HUES48 (cell line): ENCODE data around the gene HOXA6.

Source experiments
- H3K27ac ChIP-seq: one replicate; pipeline ENCODE4 v1.7.0; 2013; ENCODE audit warnings: low read depth, low read length, inconsistent platforms
- H3K27me3 ChIP-seq: 2 replicates; pipeline ENCODE4 v1.6.1; 2013; ENCODE audit warnings: mild to moderate bottlenecking, low read length; ENCODE audit not compliant: control insufficient read depth, insufficient read depth
- H3K36me3 ChIP-seq: 2 replicates; pipeline ENCODE4 v1.6.1; 2013; ENCODE audit warnings: low read length; ENCODE audit not compliant: control insufficient read depth, insufficient read depth
- H3K4me1 ChIP-seq: 2 replicates; pipeline ENCODE4 v1.6.1; 2013; ENCODE audit warnings: mild to moderate bottlenecking, low read length; ENCODE audit not compliant: control insufficient read depth, insufficient read depth
- H3K4me3 ChIP-seq: 2 replicates; pipeline ENCODE4 v1.5.1; 2013; ENCODE audit warnings: mild to moderate bottlenecking, low read depth, low read length
- H3K9ac ChIP-seq: 2 replicates; pipeline ENCODE4 v1.6.1; 2013; ENCODE audit warnings: mild to moderate bottlenecking, low read depth, low read length, moderate library complexity
- H3K9me3 ChIP-seq: 2 replicates; pipeline ENCODE4 v1.6.1; 2013; ENCODE audit warnings: low read length; ENCODE audit not compliant: control insufficient read depth, insufficient read depth

Gene HOXA6

DNA sequence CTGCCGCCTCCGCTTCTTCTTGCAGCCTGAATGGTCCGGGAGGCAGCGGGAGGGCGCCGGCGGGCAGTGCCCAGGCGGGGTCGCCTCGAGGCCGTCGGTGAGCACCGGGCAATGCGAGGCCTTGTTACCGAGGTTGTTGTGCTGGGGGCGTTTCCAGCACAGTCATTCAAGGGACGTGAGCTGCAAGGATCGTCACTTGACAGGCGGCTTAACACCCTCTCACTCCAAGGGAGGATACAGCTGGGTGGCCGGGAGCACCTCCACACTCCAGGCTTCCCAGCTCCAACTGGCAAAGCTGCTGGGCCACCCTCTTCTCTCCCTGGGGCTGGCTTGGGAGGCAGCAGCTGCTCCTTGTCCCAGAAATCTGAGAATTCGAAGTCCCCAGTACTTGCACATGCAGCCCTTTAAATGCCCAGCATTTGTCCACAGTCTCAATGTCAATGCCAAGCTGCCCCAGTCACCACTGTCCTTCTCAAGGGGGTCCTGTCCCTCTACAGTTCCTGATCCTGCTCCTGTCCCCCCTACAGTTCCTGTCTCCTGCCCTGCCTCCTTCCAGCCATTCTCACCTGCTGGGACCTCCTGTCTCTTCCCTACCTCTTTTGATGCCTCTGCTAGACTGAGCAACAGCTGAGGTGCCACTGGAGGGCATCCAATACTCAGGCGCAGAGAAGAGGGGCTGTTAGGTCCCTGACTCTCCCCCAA, 41.9 kb upstream of the HOXA6 start:
- H3K27ac ChIP-seq = no peak overlapping the region
- no peaks in the 10 kb centered on the region for H3K36me3 ChIP-seq
- H3K9me3 ChIP-seq = no peaks in the 10 kb centered on the region
- H3K4me1 ChIP-seq = peaks cover 39% of the 10 kb centered on the region
- peaks cover 100% of the 10 kb centered on the region for H3K27me3 ChIP-seq
- no peak overlapping the region for H3K4me3 ChIP-seq
- H3K9ac ChIP-seq = no peak overlapping the region

DNA sequence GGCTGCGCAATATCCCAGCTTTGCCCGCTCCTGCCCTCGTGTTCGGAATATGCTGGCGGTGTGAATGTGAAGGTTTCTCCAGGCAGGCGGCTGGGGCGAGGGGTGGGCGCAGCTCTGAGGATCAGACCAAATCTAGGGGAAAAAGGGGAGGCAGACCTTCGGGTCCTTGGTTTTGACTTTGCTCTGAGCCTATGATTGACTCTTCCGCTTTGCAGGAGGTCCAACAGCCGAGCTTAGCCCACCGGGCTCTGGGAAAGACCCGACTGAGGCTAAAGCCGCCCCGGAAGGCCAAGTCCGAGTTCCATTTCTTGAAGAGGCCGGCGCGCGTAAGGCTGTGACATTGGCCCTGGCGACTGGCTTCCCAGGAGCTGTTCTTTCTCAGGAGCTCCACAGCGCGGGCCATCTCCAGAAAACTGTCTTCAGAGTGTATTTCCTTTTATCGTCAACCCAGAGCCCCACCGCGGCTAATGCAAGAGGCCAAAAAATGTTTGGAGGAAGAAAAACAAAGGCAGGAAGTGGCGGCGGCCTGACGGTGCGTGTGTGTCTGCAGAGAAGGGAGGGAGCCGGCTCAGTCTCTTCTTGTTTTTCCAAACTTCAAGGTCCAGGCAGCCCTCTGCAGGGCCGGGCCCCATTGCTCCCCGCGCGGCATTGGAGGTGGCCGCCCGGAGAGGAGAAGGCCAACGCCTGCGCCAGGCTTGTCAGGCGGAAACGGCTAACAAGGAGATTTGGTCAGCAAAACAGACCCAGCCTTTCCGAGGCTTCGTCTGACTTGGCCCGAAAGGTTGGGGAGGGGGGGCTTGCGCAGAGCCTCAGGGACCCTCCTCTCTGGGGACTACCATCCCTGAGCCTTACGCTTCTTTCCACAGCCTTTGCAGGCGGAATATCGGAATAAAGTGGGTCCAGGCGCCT, 41.1 kb upstream of the HOXA6 start:
- Histone ChIP-seq H3K4me3 (no peak overlapping the region; the same call in 1 of the 2 replicates), H3K36me3 (no peaks in the 10 kb centered on the region), H3K9me3 (no peaks in the 10 kb centered on the region), H3K27ac (no peak overlapping the region), H3K4me1 (peaks cover 39% of the 10 kb centered on the region), H3K27me3 (peaks cover 100% of the 10 kb centered on the region), H3K9ac (no peak overlapping the region)

DNA sequence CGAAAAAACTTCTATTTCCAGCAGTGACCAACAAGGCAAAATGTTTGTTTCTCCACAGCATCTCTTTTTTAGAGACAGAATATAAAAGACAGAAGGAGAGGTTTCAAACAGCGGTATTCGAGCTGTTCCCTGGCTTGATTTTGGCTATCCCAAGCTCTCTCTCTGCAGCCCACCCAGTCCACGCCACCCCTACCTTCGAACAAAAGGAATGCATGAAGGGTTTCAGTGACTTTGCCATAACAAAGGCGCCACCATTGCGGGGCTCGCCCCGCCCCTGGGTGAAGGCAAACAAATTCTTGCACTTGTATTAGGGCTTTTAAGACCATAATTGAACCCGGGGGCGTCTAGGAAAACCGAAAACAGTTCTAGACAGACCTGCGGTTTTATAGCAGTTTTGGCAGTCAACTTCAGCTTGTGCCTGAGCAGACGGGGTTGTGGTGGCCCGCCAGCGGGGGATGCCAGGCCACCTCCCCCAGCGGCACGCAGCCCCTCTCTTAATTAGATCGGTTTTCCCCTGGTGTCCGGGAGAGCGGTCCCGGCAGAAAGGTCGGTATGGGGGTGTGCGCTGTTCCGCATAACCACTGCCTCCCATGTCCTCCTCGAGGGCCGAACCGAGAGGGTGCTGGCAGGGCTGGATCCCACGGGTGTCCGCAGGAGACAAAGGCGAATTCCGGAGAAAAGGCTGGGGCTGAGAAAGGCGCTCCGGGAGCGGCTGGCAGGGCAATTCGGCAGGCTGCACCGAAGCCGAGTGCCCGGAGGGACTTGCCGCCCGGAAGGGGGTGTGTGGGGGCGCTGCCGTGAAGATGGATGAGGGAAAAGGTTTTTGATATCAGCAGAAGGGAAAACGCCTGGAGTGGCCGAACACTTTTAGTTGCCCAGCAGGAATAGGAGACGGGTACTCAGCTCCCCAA, 40.2 kb upstream of the HOXA6 start:
- Histone ChIP-seq H3K9me3 (no peaks in the 10 kb centered on the region), H3K4me1 (peaks cover 42% of the 10 kb centered on the region), H3K36me3 (no peaks in the 10 kb centered on the region), H3K4me3 (no peak overlapping the region), H3K27ac (no peak overlapping the region), H3K9ac (no peak overlapping the region), H3K27me3 (peaks cover 100% of the 10 kb centered on the region)

DNA sequence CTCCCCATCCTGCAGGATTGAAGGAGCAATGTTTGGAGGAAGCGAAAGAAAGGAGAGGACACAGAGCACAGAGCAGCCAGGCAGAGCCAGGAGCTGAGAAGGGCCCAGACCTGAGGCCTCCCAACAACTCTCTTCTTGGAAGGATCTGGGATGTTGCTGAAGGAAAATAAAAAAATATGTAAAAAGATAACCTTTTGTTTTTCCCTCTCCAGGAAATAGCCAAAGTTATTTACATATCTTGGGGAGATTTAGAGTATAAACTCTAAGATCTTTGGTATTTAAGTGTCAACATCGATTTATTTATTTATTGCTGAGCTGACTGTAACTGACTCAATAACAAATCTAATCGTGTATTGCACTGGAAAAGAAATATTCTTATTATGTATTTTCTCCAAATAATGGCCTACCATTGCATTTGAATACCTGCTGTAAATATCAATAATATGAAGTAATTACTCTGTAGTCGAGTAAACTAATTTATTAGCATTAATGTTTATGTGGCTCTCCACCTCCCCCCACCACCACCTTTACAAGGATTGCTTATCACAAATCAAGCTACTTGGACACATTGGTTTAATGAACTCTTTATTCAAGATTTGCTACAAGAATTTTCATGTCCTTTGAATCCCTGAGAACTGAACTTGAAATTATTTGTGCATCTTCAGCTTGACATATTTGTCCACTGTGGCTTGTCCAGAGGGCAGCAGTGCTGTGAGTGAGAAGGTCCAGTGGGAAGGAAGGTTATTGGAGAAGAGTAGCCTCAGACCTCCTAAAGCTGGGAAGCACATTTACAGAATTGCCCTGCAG, 39.3 kb upstream of the HOXA6 start:
- H3K27ac ChIP-seq = no peak overlapping the region
- H3K4me3 ChIP-seq = no peak overlapping the region
- H3K27me3 ChIP-seq = peaks cover 100% of the 10 kb centered on the region
- H3K9me3 ChIP-seq = no peaks in the 10 kb centered on the region
- H3K4me1 ChIP-seq = peaks cover 38% of the 10 kb centered on the region
- no peaks in the 10 kb centered on the region for H3K36me3 ChIP-seq
- H3K9ac ChIP-seq = no peak overlapping the region

DNA sequence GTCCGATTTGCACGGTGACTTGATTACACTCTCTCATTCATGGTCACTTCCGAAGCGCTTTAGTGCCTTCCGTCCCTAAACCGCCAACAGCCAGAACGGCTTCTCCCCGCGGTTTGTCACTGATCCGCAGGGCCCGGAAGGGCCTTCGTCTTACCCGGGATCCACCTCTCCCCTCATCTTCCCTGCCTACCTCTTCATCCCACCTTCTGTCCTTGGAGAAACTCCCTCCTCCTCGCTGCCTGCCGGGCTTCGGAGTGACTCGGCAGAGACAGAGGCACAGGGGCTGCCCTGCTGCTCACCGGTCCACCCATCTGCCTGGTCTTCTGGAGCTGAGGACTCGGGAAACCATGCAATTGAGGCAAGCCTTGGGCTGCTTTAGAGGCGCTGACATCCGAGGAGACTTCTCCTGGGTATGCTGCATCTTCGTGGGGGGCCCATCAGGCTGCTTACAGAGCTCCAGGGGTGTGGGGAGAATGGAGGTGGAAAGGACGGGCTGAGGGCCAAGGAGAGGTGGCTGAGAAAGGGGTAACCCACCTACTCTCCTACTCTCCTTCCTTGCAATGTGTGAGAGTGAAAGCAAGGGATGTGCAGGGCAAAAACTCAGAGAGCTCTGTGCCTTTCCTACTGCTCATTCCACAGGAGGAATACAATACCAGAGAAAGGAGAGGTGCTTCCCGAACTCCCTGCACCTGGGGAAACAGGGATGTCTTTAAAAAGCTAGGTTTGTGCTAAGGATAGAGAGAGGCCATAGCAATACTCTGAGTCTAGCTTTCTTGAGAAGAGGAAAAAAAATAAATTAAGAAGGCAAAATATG, 38.5 kb upstream of the HOXA6 start:
- Histone ChIP-seq H3K9me3 (no peaks in the 10 kb centered on the region), H3K36me3 (no peaks in the 10 kb centered on the region), H3K9ac (no peak overlapping the region), H3K4me1 (peaks cover 38% of the 10 kb centered on the region), H3K4me3 (no peak overlapping the region), H3K27me3 (peaks cover 100% of the 10 kb centered on the region), H3K27ac (no peak overlapping the region)

DNA sequence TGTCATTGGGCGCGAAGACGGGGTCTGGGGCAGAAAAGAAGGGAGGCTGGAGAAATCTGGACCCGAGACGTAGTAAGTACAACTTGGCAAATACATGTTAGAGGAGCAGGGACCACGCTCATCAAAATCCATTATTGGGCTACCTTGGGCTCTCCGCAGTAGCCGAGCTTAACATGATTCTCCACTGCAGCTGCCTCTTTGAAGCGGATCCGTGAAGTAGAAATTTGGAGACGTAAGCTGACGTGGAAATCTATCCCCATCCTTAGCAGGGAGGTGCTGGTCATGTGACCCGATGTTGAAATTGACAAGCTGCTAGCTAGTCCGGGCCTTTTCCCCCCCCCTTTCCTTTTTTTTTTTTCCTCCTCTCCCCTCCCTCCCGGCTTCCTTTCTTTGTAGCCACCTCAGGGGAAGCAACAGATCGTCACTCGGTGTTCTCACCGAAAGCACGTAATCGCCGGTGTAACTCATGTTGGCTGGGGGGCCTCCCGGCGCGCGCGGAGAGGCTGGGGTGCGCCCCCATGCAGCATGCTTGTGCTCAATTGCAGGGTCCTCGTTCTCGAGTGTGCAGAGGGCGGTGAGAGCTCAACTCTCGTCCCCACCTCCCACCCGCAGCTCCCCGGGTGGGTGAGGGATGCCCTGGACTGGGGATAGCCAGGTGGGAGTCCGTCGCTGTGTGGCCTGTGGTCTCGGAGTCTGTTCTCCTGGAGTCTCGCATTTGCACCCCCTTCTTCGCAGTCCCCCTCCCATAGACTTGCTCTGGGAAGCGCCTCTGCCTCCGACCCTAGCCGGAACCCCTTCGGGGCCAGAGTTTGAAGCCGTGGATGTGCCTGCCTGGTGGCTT, 37.7 kb upstream of the HOXA6 start, which contains the start of gene HOXA11:
HOXA11 (minus strand) TSS at position 220 of the 841 bp plus-strand sequence; CDS start at position 132, 88 bp downstream.
- Histone ChIP-seq H3K27ac (no peak within 1 kb of the TSS), H3K36me3 (no peaks in the 10 kb centered on the region)

DNA sequence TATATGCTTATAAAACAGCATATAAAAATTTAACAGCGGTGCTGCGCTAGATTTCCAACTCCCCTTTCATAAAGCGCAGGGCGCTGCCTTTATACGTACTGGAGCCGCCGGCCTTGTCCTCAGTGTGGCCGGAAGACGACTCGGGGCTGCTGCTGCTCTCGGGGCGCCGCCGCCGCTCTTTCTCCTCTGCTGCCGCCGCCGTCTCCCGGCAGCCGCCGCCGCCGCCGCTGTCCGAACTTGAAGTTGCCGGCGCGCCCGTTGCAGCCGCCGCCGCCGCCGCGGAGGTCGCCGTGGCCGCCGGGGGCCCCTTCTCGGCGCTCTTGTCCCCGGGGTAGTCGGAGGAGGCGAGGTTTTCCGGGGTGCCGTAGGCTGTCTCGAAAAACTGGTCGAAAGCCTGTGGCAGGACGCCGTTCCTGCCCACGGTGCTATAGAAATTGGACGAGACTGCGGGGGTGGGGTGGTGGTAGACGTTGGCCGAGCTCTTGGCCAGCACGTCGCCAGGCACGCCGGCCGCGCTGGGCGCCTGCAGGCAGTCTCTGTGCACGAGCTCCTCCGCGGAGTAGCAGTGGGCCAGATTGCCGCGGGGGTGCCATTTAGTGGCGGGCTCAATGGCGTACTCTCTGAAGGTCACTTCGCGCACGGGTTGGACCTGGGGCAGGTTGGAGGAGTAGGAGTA, 36.9 kb upstream of the HOXA6 start:
- Histone ChIP-seq H3K4me3 (no peak overlapping the region), H3K27ac (no peak overlapping the region), H3K9ac (no peak overlapping the region), H3K36me3 (no peaks in the 10 kb centered on the region), H3K4me1 (peaks cover 38% of the 10 kb centered on the region), H3K9me3 (no peaks in the 10 kb centered on the region), H3K27me3 (peaks cover 100% of the 10 kb centered on the region)

More for the DNA sequence above, 37.7 kb upstream of the HOXA6 start, which contains the start of gene HOXA11:
- H3K4me3 ChIP-seq = no peak within 1 kb of the TSS
- H3K9me3 ChIP-seq = no peaks in the 10 kb centered on the region
- H3K9ac ChIP-seq = no peak within 1 kb of the TSS
- peaks cover 100% of the 10 kb centered on the region for H3K27me3 ChIP-seq
- H3K4me1 ChIP-seq = peaks cover 38% of the 10 kb centered on the region

DNA sequence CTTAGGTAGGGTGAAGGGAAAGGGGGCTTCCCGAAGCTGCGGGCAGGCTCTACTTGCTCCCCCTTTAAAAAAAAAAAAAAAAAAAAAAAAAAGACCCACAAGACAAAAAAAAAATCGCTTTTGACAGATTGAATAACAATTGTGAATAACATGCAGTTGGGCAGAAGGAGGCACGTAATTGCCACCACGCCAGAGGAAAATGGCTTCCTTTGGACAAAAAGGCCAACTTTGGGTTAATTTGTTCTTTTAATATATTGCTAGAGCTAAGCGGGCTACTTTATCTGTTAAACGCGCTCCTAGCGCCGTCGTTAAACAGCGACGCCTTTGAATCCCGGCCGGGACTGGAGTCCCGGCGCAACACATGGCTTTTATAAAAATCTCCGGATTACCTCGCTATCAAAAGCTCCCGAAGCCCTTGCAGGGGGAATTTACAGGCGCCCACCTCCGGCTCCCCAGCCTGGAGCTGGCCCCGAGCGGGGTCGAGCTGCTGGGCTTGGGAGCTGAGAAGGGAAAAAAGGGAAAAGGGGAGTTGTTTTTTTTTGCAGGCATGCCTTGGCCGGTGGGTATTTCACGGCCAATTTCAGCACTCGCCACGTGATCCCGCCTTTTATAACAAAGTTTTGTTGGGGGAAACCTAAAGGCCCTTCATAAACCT, 36.2 kb upstream of the HOXA6 start:
- Histone ChIP-seq H3K36me3 (no peaks in the 10 kb centered on the region), H3K27ac (no peak overlapping the region), H3K4me3 (no peak overlapping the region), H3K27me3 (peaks cover 100% of the 10 kb centered on the region), H3K9ac (no peak overlapping the region), H3K4me1 (peaks cover 35% of the 10 kb centered on the region), H3K9me3 (no peaks in the 10 kb centered on the region)
